NCI-H748 (cell line): ENCODE measurements around the gene AQP7.
"Not testable (repeated sequence)": the region's sequence is repeated elsewhere in the genome, so short reads cannot be mapped to it uniquely, and the experiment has no call there.

Experiments used
- DNase-seq: peaks from one replicate; lab custom pipeline; 2025; ENCODE audit not compliant: unreplicated experiment; lab: John Stamatoyannopoulos, UW

The AQP7 gene

DNA sequence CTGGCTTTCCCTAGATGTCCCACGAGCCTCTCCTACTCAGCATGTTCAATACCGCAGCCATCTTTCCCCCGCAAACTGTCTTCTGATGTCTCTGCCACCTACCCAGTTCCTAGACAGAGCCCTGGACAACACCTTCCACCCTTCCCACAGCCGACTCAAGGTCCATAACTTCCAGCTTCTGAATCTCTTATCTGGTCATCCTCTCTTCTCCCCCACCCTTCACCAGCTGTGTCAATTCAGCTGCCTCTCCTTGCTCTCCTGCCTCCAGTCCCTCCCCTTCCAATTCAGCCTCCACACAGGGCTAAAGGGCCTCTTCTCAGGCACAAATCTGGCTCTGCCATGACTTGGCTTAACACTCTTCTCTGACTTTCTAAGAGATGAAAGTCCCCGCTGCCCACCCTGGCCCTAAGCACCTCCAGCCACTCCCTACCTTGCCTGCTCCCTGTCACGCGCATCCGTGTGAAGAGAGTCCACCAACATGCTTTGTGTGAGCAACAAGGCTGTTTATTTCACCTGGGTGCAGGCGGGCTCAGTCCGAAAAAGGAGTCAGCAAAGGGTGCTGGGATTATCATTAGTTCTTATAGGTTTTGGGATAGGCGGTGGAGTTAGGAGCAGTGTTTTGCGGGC lies 25.2 kb downstream of the AQP7 start:
- DNase-seq: no peak

DNA sequence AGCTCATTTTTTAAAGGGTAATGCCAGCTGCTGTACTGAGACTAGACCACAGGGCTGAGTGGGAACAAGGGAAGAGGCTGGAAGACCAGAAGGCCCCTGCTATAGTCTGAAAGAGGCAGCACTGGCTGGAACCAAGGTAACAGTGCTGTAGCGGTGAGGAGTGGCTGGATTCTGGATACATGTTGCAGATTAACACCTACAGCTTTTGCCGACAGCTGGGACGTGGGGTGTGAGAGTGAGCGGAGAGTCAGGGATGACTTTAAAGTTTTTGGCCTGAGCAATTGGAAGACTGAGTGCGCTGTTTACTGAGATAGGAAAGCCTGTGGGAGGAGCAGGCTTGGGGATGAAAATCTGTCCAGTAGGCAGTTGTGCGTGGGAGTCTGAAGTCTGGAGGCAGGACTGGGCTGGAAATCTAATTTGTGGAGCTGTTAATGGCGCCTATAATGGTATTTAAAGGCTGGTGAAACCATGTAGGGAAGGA lies 26.5 kb downstream of the AQP7 start:
- no peak for DNase-seq

DNA sequence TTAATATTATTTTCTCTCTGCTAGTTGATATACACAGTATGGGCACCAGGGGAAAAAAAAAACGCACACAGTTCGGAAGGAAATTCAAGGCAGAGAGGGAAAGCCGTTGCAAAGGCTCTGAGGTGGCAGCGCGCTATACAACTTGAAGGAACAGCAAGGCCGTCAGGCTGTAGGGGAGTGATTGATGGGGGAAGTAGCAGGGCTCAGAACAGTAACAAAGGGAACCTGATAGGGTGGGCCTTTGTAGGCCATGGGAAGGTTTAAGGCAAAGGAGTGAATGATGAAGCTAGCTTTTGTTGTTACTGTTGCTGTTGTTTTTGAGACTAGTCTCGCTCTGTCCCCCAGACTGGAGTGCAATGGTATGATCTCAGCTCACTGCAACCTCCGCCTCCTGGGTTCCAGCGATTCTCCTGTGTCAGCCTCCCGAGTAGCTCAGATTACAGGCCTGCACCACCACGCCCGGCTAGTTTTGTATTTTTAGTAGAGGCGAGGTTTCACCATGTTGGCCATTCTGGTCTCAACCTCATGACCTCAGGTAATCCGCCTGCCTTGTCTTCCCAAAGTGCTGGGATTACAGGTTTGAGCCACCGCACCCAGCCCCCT lies 27.0 kb downstream of the AQP7 start:
- DNase-seq: no peak

DNA sequence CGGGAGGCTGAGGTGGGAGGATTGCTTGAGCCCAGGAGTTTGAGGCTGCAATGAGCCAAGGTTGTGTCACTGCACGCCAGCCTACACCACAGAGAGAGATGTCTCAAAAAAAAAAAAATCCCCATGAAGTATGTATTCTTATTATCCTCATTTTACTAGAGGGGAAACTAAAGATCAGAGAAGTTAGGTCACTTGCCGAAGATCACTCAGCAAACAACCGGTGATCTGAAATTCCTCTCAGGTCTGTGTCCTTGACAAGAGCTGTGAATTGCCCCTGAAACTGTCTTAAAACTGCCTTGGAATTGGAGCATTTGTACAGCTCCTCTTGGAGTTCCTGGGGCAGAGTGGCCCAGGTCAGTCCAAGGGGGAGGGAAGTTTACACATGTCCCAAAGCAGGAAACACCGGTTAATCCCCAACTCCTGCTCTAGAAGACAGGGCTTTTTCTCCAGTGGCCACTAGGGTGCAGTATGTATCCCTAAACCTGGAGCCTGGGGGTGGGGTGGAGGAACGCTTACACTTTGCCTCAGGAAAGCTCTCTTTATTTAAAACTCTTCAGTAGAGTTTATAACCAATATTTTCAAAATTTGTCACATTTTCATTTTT lies 27.6 kb downstream of the AQP7 start:
- peak; percentile 63 for DNase-seq

DNA sequence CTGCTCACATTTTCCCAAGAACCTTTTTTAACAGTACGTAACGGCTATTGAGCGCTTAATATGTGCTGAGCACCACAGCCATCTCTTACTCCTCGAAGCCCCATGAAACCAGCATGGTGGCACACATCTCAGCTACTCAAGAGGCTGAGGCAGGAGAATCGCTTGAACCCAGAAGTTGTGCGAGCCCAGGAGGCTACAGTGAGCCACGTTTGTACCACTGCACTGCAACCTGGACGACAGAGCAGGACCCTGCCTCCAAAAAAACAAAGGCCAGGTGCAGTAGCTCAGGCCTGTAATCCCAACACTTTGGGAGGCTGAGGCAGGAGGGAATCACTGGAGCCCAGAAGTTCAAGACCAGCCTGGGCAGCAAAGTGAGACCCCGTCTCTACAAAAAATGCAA lies 28.2 kb downstream of the AQP7 start:
- no peak for DNase-seq

DNA sequence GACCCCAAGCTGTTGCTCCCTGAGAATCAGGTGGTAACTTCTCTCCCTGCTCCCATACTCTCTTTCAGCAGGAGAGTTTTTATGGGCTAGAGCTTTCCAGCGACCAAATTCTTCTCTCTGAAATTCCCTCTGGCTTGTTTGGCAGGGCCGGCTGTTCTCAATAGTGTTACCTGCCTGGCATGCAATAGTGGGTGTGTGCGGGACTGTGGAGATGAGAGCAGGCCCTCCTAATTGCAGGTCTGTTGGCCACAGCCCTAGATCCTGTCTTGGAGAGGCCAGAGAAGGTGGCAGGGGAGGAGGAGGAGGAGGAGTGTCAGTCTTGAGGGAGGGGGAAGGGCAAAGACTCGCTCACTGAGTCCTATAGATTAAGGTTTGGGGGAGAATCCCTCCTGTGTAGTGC lies 29.5 kb downstream of the AQP7 start:
- DNase-seq: no peak

DNA sequence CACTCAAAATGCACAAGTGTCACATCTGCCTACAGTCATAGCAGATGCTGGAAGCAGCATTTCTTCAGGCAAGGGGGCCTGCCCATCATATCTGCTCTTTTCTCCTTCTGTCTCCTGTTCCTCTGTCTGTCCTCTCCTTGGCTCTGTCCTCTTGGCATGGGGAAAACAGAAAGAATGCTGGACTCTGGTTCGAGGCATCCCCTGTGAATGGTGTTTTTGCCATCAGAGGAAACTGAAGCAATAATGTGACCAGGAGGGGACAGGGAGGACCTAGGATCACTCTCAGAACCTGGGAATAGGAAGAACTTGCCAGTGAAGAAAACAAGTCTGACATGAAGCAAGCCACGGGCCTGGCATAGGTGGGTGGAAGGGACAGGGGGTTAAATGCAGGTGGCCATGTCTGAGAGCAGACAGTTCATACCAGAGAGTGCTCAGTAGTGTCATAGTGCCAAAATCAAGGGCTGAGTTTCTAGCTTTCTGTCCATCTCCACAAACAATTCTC lies 35.3 kb downstream of the AQP7 start:
- no peak for DNase-seq

DNA sequence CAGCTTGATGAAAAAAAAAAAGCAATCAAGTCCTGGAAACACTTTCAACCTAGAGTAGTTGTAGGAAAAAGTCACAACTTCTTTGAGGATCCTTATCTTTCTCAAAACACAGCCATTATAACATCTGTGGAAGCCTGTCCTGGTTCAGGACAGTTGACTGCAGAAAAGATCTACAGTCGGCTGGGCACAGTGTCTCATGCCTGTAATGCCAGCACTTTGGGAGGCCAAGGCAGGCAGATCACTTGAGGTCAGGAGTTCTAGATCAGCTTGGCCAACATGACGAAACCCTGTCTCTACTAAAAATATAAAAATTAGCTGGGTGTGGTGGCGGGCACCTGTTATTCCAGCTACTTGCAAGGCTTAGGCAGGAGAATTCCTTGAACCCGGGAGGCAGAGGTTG lies 37.6 kb downstream of the AQP7 start:
- DNase-seq: not testable (repeated sequence)

DNA sequence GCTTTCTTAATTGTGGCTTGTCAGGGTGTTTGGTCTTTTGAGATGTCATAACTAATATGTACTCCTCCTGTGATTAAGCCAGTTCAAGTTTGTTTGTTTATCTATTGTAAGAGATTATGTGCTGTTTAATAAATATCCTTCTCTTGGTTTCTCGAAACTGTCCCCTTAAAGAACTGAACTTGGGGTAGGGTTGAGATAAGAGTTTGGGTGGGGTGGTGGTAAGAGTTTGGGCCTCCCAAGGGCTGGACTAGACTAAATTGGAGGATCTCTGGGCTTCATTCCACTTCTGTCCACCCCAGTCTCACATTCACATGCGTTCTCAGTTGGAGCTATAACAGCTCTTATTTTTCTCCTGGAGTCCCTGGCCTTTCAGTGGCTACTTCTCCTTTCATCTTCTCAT lies 38.2 kb downstream of the AQP7 start:
- no peak for DNase-seq

DNA sequence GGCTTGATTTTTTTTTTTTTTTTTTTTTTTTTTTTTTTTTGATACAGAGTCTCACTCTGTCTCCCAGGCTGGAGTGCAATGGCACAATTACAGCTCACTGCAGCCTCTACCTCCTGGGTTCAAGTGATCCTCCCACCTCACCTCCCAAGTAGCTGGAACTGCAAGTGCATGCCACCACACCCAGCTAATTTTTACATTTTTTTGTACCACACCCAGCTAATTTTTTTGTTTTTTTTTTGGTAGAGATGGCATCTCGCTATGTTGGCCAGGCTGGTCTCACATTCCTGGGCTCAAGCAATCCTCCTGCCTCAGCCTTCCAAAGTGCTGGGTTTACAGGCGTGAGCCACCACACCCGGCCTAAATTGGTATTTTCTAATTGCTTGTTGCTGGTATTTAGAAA lies 43.7 kb downstream of the AQP7 start:
- not testable (repeated sequence) for DNase-seq

DNA sequence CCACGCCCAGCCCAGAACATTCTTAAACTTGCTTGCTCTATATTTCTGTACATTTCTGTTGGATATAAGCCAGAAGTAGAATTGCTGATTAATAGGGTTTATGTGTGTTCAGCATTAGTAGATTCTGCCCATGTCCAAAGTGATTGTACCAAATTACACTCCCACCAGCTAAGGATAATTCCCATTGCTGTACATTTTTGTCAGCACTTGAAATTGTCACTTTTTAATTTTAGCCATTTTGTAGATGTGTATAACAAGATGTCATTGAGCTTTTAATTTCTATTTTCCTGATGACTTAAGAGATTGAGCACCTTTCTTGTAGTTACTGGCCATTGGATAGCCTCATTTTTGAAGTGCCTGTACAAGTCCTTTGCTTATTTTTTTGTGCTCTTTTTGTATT lies 46.4 kb downstream of the AQP7 start:
- DNase-seq: no peak

DNA sequence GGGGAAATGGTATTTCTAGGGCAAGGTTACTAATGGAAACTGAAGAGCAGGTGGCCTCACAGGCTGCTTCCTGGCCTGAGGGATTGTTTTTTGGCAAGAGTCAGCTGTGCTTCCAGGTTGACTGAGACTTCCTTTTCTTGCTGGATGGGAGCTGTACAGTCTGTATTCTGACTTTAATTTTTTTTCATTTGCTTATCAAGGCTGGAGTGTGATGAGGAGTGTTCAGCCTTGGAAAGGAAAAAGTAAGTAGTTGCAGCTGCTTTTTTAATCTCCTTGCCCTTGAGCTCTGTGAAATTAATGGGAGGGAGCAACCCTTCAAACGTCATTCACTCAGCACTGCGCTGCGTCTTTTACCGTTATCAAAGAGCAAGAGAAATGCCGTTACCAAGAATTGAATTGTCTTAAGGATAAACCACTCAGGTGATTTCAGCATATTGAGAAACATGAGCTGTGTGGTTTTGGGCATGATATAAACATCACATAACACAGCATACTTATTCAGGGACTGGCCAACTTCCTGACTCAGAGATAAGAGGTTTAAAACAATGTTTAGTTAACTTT lies 47.6 kb downstream of the AQP7 start:
- DNase-seq: no peak

DNA sequence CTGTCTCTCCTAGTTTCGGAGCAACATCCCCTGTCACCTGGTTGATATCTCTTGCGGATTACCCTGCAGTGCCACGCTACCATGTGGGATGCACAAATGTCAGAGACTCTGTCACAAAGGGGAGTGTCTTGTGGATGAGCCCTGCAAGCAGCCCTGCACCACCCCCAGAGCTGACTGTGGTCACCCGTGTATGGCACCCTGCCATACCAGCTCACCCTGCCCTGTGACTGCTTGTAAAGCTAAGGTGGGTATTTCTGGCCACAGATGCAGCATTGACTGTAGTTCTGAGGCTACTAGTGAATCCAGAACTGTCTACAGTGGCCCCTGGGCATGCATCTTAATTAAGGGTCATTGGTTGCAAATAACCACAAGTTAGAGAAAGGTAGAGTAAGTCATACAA lies 50.8 kb downstream of the AQP7 start:
- DNase-seq: no peak

DNA sequence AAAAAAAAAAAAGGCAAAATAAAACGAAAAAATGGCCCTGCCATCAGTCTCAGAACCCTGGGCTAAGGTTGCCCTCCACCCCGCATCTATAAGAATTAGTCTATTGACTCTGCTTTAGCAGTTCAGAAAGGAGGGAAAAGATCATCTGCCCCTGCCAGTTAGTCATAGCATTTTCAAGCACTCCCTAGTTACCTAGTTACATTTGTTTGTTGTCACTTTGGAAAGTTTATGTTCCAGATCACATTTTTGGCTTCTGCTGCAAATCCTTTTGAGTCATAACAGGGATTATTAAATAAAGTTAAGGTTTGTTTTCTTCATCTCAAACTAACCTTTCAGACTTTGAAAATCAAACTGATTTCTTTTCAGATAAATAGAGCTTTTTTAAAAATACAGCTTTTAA lies 52.1 kb downstream of the AQP7 start:
- no peak for DNase-seq

DNA sequence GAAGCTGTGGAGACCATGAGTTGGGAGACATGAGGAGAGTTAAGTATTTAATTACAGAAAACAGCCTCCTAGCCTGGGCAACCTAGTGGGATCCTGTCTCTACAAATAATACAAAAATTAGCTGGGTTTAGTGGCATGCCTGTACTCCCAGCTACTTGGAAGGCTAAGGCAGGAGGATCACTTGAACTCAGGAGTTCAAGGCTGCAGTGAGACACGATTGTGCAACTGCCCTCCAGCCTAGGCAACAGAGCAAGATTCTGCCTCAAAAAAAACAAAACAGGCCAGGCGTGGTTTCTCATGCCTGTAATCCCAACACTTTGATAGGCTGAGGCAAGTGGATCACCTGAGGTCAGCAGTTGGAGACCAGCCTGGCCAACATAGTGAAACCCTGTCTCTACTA lies 52.6 kb downstream of the AQP7 start:
- no peak for DNase-seq

DNA sequence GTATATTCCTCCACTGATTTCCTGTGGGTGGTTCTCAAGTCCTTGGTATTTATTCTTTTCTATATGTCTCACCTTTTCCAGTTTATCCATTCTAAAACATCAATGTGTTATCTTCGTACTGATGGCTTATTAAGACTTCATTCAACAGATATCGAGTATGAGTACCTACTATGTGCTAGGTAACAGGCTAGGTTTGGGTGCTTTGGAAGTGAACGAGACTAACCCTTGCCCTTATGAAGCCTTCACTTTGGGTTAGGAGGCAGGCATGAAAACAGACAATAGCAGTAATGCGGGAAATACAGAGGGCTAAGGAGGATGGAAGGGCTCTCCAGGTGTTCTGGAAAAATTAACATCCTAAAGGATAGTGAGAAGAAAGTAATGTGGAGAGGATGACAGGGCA lies 53.4 kb downstream of the AQP7 start:
- DNase-seq: no peak

DNA sequence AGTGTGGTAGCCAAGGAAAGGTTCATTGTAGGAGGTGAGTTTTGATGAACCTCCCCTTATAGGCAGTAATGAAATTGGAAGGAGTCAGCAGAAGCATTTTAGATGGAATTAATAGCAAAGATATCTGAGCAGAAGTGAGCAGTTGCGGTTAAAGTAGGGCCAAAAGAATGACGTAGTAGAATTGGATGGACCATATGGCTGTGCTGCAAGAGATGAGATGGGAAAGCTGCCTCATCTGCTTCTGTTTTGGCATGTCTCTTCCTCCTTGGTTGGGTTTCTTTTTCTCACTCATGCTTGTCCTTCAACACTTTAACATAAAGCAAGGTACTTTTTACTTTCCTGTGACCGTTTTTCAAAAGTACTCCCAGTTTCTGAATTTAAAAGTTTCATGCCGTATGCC lies 55.8 kb downstream of the AQP7 start:
- no peak for DNase-seq

DNA sequence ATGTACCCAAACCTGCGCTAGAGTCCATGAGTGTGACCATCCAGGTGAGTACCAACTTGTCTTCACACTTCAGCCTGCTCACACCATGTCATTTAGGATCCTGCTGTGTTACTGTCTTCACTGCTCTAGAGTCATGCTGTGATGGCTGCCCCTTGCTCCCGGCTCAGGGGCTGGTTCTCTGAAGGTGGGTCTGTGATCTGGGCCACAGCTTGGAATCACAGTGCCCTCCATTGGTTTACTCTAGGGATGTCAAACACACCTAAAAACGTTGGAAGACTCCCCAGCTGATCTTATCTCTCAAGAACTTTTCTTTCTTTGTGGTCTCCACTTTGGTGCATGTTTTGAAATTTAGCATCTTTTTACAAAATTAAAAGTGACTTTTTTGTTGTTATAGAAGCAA lies 58.2 kb downstream of the AQP7 start:
- DNase-seq: no peak

DNA sequence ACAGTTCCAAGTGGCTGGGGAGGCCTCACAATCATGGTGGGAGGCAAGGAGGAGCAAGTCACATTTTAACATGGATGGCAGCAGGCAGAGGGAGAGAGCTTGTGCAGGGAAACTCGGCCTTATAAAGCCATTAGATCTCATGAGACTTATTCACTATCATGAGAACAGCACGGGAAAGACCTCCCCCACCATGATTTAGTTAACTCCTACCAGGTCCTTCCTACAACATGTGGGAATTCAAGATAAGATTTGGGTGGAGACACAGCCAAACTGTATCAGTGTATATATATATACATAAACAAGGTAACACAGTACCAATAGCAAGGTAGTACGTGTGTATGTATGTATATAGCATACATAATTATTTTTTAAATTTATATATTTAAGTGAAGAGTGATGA lies 61.2 kb downstream of the AQP7 start:
- no peak for DNase-seq

DNA sequence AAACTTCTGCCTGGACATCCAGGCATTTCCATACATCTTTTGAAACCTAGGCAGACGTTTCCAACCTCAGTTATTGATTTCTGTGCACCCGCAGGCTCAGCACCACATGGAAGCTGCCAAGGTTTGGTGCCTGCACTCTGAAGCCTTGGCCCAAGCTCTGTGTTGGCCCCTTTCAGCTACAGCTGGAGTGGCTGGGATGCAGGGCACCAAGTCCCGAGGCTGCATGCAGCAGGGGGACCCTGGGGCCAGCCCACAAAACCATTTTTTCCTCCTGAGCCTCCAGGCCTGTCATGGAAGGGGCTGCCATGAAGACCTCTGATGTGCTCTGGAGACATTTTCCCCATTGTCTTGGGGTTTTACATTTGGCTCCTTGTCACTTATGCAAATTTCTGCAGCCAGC lies 62.2 kb downstream of the AQP7 start:
- DNase-seq: no peak
